ENCODE data around the gene RAX2.

RAX2 gene

GRCh38 chr19:3753631-3754410, 18.2 kb downstream of the RAX2 start:
- H3K36me3 Mint-ChIP-seq (ENCODE audit: insufficient read depth): peaks cover 30% of the 10 kb centered on the region
- H3K27me3 Mint-ChIP-seq: no peaks in the 10 kb centered on the region
- H3K4me3 Mint-ChIP-seq: no peak overlapping the region
- DNase-seq (no peak), ATAC-seq (replicated peaks) (no peak)
- H3K9me3 Mint-ChIP-seq: no peaks in the 10 kb centered on the region
- peak overlapping the region in 1 of 2 donors; percentile 70 for H3K27ac Mint-ChIP-seq
- peaks cover 9 to 15% of the 10 kb centered on the region in 2 donors for H3K4me1 Mint-ChIP-seq (ENCODE audit: low read depth in 2 of 2)

DNA sequence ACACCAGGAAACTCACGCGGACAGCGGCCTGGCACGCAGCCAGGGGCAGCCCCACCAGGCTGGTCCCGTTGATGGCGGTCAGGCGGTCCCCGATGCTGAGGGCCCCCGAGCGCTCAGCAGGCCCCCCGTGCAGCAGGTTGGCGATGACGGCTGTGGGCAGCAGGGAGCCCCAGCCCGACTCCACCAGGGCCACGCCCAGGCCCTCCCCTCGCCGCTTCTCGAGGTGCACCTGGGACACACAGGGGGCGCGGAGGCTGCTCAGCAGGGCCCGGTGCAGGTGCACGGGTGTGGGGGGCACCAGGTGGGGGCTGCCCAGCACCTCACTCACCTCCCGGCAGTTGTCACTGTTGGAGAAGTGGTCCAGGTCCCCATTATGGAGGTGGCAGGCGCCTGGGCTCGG, 19.5 kb downstream of the RAX2 start:
- DNase-seq (no peak), ATAC-seq (replicated peaks) (no peak)
- H3K4me3 Mint-ChIP-seq: no peak overlapping the region
- H3K36me3 Mint-ChIP-seq (ENCODE audit: insufficient read depth): peaks cover 22% of the 10 kb centered on the region
- no peaks in the 10 kb centered on the region for H3K27me3 Mint-ChIP-seq
- H3K27ac Mint-ChIP-seq: no peak overlapping the region
- no peaks in the 10 kb centered on the region for H3K9me3 Mint-ChIP-seq
- peaks cover 9 to 15% of the 10 kb centered on the region in 2 donors for H3K4me1 Mint-ChIP-seq (ENCODE audit: low read depth in 2 of 2)

GRCh38 chr19:3751236-3751635, 20.8 kb downstream of the RAX2 start:
- Mint-ChIP-seq H3K36me3 (ENCODE audit: insufficient read depth) (peaks cover 15% of the 10 kb centered on the region), H3K9me3 (no peaks in the 10 kb centered on the region), H3K27me3 (no peaks in the 10 kb centered on the region), H3K4me1 (ENCODE audit: low read depth in 2 of 2) (peaks cover 9 to 15% of the 10 kb centered on the region in 2 donors), H3K27ac (no peak overlapping the region), H3K4me3 (no peak overlapping the region)
- no peak for DNase-seq
- no peak for ATAC-seq (replicated peaks)

DNA sequence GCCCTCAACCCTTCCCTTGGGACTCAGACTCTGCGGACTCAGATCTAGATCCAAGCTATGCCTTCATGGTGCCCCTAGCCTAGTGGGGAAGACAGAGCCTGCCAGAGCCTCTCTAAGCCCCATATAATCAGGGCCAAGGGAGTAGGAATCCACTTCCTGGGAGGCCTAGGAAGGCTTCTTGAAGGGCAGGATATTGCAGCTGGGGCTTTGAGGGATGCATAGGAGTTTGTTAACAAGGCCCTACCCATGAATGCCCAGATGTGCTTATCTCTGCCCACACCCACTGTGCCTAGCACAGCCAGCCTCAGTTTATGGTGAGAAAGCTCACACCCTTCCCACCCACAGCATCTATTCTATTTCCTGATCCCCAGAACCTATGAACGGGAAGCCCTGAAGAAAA, 21.8 kb downstream of the RAX2 start:
- Mint-ChIP-seq H3K4me3 (no peak overlapping the region), H3K27me3 (no peaks in the 10 kb centered on the region), H3K27ac (no peak overlapping the region), H3K36me3 (ENCODE audit: insufficient read depth) (peaks cover 10% of the 10 kb centered on the region), H3K4me1 (ENCODE audit: low read depth in 2 of 2) (peaks cover 5 to 6% of the 10 kb centered on the region in 2 donors), H3K9me3 (no peaks in the 10 kb centered on the region)
- DNase-seq (no peak), ATAC-seq (replicated peaks) (no peak)

- Mint-ChIP-seq H3K4me1 (ENCODE audit: low read depth in 2 of 2) (no peaks in the 10 kb centered on the region), H3K9me3 (no peaks in the 10 kb centered on the region), H3K27me3 (no peaks in the 10 kb centered on the region), H3K36me3 (ENCODE audit: insufficient read depth) (peaks cover 10% of the 10 kb centered on the region), H3K4me3 (no peak overlapping the region), H3K27ac (no peak overlapping the region)
- ATAC-seq (replicated peaks): no peak
- DNase-seq: no peak
These were observed 23.1 kb downstream of the RAX2 start for GRCh38 chr19:3748965-3749364.

GRCh38 chr19:3746371-3747056, 25.5 kb downstream of the RAX2 start:
- H3K4me1 Mint-ChIP-seq (ENCODE audit: low read depth in 2 of 2): no peaks in the 10 kb centered on the region
- H3K27ac Mint-ChIP-seq: peak overlapping the region in 1 of 2 donors; percentile 25
- H3K27me3 Mint-ChIP-seq: no peaks in the 10 kb centered on the region
- H3K4me3 Mint-ChIP-seq: no peak overlapping the region
- H3K9me3 Mint-ChIP-seq: no peaks in the 10 kb centered on the region
- peaks cover 10% of the 10 kb centered on the region for H3K36me3 Mint-ChIP-seq (ENCODE audit: insufficient read depth)
- DNase-seq (no peak), ATAC-seq (replicated peaks) (no peak)

GRCh38 chr19:3745363-3746045, 26.5 kb downstream of the RAX2 start:
- Mint-ChIP-seq H3K27ac (no peak overlapping the region), H3K4me1 (ENCODE audit: low read depth in 2 of 2) (no peaks in the 10 kb centered on the region), H3K9me3 (no peaks in the 10 kb centered on the region), H3K36me3 (ENCODE audit: insufficient read depth) (peaks cover 6% of the 10 kb centered on the region), H3K27me3 (no peaks in the 10 kb centered on the region), H3K4me3 (no peak overlapping the region)
- ATAC-seq (replicated peaks) (no peak), DNase-seq (no peak)

DNA sequence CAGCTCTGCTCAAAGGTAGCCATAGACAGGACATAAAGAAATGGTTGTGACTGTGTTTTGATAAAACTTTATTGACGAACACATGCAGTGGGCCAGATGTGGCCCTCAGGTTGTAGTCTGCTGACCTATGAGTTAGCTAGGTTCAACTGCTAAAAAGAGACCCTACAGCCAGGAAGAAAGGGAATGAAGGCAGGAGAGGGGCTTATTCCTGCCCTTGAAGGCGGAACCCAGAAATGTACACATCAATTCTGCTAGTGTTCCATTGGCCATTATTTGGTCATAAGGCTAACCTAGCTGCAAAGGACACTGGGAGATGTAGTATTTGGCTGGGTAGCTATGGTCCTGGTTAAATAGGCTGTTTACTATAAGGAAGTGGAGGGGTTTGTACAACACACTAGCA, 28.5 kb downstream of the RAX2 start:
- no peak overlapping the region for H3K27ac Mint-ChIP-seq
- no peak for DNase-seq
- H3K4me3 Mint-ChIP-seq: no peak overlapping the region
- H3K9me3 Mint-ChIP-seq: no peaks in the 10 kb centered on the region
- H3K27me3 Mint-ChIP-seq: no peaks in the 10 kb centered on the region
- no peak for ATAC-seq (replicated peaks)
- H3K4me1 Mint-ChIP-seq (ENCODE audit: low read depth in 2 of 2): no peaks in the 10 kb centered on the region
- H3K36me3 Mint-ChIP-seq (ENCODE audit: insufficient read depth): no peaks in the 10 kb centered on the region

- Mint-ChIP-seq H3K36me3 (ENCODE audit: insufficient read depth) (peaks cover 4% of the 10 kb centered on the region), H3K4me3 (no peak overlapping the region), H3K9me3 (no peaks in the 10 kb centered on the region), H3K4me1 (ENCODE audit: low read depth in 2 of 2) (no peaks in the 10 kb centered on the region), H3K27ac (no peak overlapping the region), H3K27me3 (peaks cover 0 to 6% of the 10 kb centered on the region in 2 donors)
- no peak for DNase-seq
- ATAC-seq (replicated peaks): no peak
These were observed 31.6 kb downstream of the RAX2 start for GRCh38 chr19:3740431-3740830.

DNA sequence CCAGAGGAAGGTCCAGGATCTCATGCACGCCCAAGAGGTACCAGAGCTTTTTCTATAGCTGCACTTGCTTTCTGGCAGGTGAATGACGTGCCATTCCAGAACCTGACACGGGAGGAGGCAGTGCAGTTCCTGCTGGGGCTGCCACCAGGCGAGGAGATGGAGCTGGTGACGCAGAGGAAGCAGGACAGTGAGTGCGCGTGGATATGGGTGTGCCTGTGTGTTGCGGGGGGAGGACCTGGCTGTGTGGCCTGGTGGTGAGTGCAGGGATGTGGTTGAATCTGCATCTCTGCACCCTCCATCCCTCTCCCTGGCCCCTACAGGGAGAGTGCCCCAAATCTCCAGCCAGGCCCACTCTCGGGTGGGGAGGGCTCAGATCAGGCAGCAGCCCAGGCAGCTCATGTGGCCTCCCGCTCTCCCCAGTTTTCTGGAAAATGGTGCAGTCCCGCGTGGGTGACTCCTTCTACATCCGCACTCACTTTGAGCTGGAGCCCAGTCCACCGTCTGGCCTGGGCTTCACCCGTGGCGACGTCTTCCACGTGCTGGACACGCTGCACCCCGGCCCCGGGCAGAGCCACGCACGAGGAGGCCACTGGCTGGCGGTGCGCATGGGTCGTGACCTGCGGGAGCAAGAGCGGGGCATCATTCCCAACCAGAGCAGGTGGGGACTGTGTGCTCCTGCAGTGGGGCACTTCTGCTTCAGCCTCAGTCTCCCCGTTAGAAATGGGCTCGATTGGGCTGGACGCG, 33.4 kb downstream of the RAX2 start:
- ATAC-seq (replicated peaks): no peak
- H3K36me3 Mint-ChIP-seq (ENCODE audit: insufficient read depth): peaks cover 7% of the 10 kb centered on the region
- H3K27me3 Mint-ChIP-seq: peaks cover 0 to 6% of the 10 kb centered on the region in 2 donors
- H3K27ac Mint-ChIP-seq: peak overlapping the region in 1 of 2 donors; percentile 58
- no peaks in the 10 kb centered on the region for H3K4me1 Mint-ChIP-seq (ENCODE audit: low read depth in 2 of 2)
- DNase-seq: no peak
- H3K4me3 Mint-ChIP-seq: no peak overlapping the region
- no peaks in the 10 kb centered on the region for H3K9me3 Mint-ChIP-seq

DNA sequence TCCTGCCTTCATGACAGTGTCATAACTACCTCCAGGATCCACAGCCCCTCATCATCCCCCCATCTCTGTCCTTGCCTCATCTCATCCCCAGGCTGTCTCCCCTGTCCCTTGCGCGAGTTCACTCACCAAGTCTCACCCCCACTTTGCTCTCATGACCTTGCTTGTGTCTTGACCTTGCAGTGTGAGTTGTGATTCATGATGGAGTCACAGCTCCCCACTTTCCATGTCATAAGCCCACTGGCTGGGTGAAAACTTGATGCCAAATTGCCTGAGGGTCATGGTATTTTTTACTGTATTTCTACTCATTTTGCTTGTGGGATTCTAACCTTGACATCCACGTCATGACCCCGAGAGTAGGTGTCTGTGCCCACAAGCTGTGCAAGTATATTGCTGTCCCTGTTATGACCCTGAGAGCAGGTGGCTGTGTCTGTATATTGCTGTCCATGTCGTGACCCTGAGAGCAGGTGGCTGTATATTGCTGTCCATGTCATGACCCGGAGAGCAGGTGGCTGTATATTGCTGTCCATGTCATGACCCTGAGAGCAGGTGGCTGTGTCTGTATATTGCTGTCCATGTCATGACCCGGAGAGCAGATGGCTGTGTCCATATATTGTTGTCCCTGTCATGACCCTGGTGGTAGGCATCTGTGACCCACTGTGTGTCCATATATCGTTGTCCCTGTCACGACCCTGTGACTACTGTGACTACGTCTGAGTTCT, 34.4 kb downstream of the RAX2 start:
- no peaks in the 10 kb centered on the region for H3K4me1 Mint-ChIP-seq (ENCODE audit: low read depth in 2 of 2)
- ATAC-seq (replicated peaks): no peak
- no peaks in the 10 kb centered on the region for H3K9me3 Mint-ChIP-seq
- no peak overlapping the region for H3K27ac Mint-ChIP-seq
- H3K4me3 Mint-ChIP-seq: no peak overlapping the region
- no peak for DNase-seq
- peaks cover 0 to 6% of the 10 kb centered on the region in 2 donors for H3K27me3 Mint-ChIP-seq
- H3K36me3 Mint-ChIP-seq (ENCODE audit: insufficient read depth): peaks cover 7% of the 10 kb centered on the region

DNA sequence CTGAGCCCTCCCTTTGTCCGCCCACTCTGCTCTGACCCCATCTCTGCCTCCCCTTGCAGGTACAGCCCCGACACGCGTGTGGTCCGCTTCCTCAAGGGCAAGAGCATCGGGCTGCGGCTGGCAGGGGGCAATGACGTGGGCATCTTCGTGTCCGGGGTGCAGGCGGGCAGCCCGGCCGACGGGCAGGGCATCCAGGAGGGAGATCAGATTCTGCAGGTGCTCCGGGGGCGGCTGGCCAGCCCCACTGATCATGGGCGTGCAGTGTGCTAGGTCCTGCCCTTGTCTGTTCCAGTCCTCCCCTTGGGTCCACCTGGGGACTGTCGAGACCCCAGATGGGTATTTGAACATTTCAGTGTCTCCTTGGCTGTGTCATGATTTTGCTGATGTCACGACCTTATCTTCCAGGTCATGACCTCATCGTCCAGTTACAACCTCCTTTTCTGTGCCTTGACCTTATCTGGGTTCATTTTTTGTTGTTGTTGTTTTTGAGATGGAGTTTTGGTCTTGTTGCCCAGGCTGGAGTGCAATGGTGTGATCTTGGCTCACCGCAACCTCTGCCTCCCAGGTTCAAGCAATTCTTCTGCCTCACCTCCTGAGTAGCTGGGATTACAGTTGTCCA, 35.8 kb downstream of the RAX2 start:
- no peak overlapping the region for H3K4me3 Mint-ChIP-seq
- no peaks in the 10 kb centered on the region for H3K4me1 Mint-ChIP-seq (ENCODE audit: low read depth in 2 of 2)
- peaks cover 11% of the 10 kb centered on the region for H3K36me3 Mint-ChIP-seq (ENCODE audit: insufficient read depth)
- ATAC-seq (replicated peaks): no peak
- no peak overlapping the region for H3K27ac Mint-ChIP-seq
- H3K27me3 Mint-ChIP-seq: peaks cover 0 to 6% of the 10 kb centered on the region in 2 donors
- DNase-seq: no peak
- no peaks in the 10 kb centered on the region for H3K9me3 Mint-ChIP-seq

GRCh38 chr19:3734310-3734600, 37.8 kb downstream of the RAX2 start:
- Mint-ChIP-seq H3K27ac (no peak overlapping the region), H3K9me3 (no peaks in the 10 kb centered on the region), H3K4me1 (ENCODE audit: low read depth in 2 of 2) (no peaks in the 10 kb centered on the region), H3K27me3 (peaks cover 0 to 6% of the 10 kb centered on the region in 2 donors), H3K4me3 (no peak overlapping the region), H3K36me3 (ENCODE audit: insufficient read depth) (peaks cover 11% of the 10 kb centered on the region)
- ATAC-seq (replicated peaks): no peak
- no peak for DNase-seq
